DND-41 (cell line): ENCODE measurements around the gene RPL27A.

Source experiments
- ATAC-seq: fragments of 200-7000 bp; cut with Tn5 transposase; 3 replicates; pipeline ENCODE4 v1.9.1; 2021; ENCODE audit warnings: low read depth; ENCODE audit not compliant: insufficient read depth
- DNase-seq: peaks from one replicate; pipeline ENCODE4 v3.0.0-alpha.2; 2020
- H2AFZ ChIP-seq: 2 replicates; pipeline ENCODE4 v1.6.0; 2012; ENCODE audit warnings: low read depth, low read length
- H3K27ac ChIP-seq: 2 replicates; pipeline ENCODE4 v1.5.1; 2012; ENCODE audit warnings: low read length, inconsistent platforms
- H3K27me3 ChIP-seq: fragments of 200-600 bp; sonication (generic); 2 replicates; pipeline ENCODE4 v1.6.0; 2012; ENCODE audit warnings: low read length, mild to moderate bottlenecking, inconsistent platforms; ENCODE audit not compliant: insufficient read depth, poor library complexity
- H3K36me3 ChIP-seq: 2 replicates; pipeline ENCODE4 v1.5.1; 2012; ENCODE audit warnings: low read length, inconsistent platforms; ENCODE audit not compliant: insufficient read depth
- H3K4me1 ChIP-seq: 2 replicates; pipeline ENCODE4 v1.5.1; 2012; ENCODE audit warnings: mild to moderate bottlenecking, low read length; ENCODE audit not compliant: insufficient read depth
- H3K4me2 ChIP-seq: 2 replicates; pipeline ENCODE4 v1.6.0; 2012; ENCODE audit warnings: mild to moderate bottlenecking, moderate library complexity, low read length, inconsistent platforms; ENCODE audit not compliant: insufficient read depth
- H3K4me3 ChIP-seq, 2 experiments: fragments of 200-600 bp in 1 of 2; shearing (Covaris generic) in 1 of 2; 2 replicates each; pipeline ENCODE4 v1.5.1; 2012 to 2016; ENCODE audit warnings: inconsistent platforms in 2 of 2, low read length in 2 of 2, mild to moderate bottlenecking in 2 of 2, low read depth in 1 of 2, moderate library complexity in 1 of 2
- H3K79me2 ChIP-seq: 2 replicates; pipeline ENCODE4 v1.6.0; 2012; ENCODE audit warnings: low read length, inconsistent platforms; ENCODE audit not compliant: insufficient read depth
- H3K9ac ChIP-seq: 2 replicates; pipeline ENCODE4 v1.6.0; 2012; ENCODE audit warnings: low read depth, mild to moderate bottlenecking, inconsistent platforms, low read length, moderate library complexity
- H3K9me3 ChIP-seq: 2 replicates; pipeline ENCODE4 v1.5.1; 2012; ENCODE audit warnings: low read length, moderate library complexity, mild to moderate bottlenecking, inconsistent platforms; ENCODE audit not compliant: insufficient read depth, severe bottlenecking
- H4K20me1 ChIP-seq: 2 replicates; pipeline ENCODE4 v1.6.0; 2012; ENCODE audit warnings: low read length; ENCODE audit not compliant: insufficient read depth
- EZH2 ChIP-seq: IDR thresholded peaks from 3 replicates; pipeline ENCODE4 v1.6.1; 2012; ENCODE audit warnings: borderline replicate concordance, low read depth, mild to moderate bottlenecking, moderate library complexity, low read length, inconsistent platforms; ENCODE audit not compliant: severe bottlenecking
- TF ChIP-seq, protein P1 (sequence below): IDR thresholded peaks from 2 replicates; pipeline ENCODE4 v1.5.1; 2012; ENCODE audit warnings: borderline replicate concordance, low read length, moderate library complexity, mild to moderate bottlenecking; ENCODE audit not compliant: poor library complexity, severe bottlenecking; ENCODE audit errors: extremely low read depth

Gene RPL27A

DNA sequence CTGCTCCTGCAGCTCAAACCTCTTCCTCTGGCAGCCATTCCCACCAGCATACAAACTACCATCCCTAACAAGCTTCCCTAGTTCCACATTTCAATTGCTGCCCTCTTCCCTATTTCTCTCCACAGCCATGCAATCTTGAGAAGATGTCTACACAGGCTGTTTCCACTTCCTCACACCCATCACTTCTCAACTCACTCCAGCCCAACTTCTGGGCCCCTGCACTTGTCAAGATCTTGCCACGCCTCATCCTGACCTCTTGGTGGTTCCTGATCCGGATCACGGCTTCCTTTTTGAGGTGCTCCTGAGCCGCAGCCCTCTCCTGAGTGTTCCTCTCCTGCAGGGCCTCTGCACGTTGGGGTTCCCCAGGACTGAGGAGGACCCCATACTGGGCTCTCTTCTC, 22.6 kb downstream of the RPL27A start:
- Histone ChIP-seq H3K4me1 (no peaks in the 10 kb centered on the region), H3K27me3 (no peaks in the 10 kb centered on the region), H3K79me2 (no peaks in the 10 kb centered on the region), H4K20me1 (peaks cover 10% of the 10 kb centered on the region; the same call in 1 of the 2 replicates), H3K4me3 (no peak overlapping the region), H3K4me2 (no peak overlapping the region), H3K9me3 (no peaks in the 10 kb centered on the region), H3K9ac (no peak overlapping the region), H3K36me3 (no peaks in the 10 kb centered on the region), H2AFZ (no peak overlapping the region), H3K27ac (no peak overlapping the region)
- DNase-seq, result no peak
- no peak for TF ChIP-seq EZH2
- TF ChIP-seq, protein P1, sequence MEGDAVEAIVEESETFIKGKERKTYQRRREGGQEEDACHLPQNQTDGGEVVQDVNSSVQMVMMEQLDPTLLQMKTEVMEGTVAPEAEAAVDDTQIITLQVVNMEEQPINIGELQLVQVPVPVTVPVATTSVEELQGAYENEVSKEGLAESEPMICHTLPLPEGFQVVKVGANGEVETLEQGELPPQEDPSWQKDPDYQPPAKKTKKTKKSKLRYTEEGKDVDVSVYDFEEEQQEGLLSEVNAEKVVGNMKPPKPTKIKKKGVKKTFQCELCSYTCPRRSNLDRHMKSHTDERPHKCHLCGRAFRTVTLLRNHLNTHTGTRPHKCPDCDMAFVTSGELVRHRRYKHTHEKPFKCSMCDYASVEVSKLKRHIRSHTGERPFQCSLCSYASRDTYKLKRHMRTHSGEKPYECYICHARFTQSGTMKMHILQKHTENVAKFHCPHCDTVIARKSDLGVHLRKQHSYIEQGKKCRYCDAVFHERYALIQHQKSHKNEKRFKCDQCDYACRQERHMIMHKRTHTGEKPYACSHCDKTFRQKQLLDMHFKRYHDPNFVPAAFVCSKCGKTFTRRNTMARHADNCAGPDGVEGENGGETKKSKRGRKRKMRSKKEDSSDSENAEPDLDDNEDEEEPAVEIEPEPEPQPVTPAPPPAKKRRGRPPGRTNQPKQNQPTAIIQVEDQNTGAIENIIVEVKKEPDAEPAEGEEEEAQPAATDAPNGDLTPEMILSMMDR, result no peak
- no peak for ATAC-seq

DNA sequence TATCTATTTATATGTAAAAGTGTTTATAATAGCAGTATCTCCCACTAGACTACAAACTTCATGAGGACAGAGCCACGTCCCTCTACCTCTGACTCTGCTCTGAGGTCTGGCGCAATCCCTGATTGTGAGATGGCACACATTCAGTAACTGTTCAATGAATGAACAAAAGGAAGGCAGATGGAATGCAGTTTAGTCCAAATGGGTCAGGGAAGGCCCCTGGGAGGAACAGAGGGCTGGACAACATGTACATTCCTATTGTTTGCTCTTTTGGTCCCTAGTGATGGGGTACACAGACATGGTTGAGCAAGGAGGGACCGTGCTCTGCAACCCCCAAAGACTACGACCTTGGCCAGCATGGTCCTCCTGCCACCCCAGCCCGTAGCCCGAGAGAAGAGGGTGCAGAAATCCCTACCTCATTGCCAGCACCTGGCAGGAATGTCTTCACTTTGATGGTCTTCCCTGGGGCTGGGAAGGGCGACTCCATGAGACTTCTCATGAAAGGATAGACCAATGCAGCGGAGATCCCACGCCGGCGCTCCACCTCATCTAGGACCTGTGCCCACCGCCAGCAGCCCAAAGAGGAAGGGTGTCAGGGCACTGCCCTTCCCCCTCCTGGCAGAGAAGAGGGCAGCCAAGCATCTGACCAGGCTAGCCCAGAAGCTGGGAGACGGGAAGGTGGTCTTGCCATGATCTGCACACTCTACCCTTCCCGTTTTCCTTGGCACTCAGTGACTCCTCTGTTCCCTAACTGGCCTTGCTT, 24.3 kb downstream of the RPL27A start:
- TF ChIP-seq, protein P1, result no peak
- TF ChIP-seq EZH2, result no peak
- H3K36me3 ChIP-seq, result no peaks in the 10 kb centered on the region
- no peaks in the 10 kb centered on the region for H3K27me3 ChIP-seq
- DNase-seq (no peak), ATAC-seq (no peak)
- no peak overlapping the region for H3K4me2 ChIP-seq
- no peak overlapping the region for H3K9ac ChIP-seq
- no peaks in the 10 kb centered on the region for H3K79me2 ChIP-seq
- H3K9me3 ChIP-seq, result no peaks in the 10 kb centered on the region
- no peaks in the 10 kb centered on the region for H3K4me1 ChIP-seq
- H3K27ac ChIP-seq, result no peak overlapping the region
- no peak overlapping the region for H2AFZ ChIP-seq
- no peak overlapping the region for H3K4me3 ChIP-seq
- H4K20me1 ChIP-seq, result peaks cover 10% of the 10 kb centered on the region

DNA sequence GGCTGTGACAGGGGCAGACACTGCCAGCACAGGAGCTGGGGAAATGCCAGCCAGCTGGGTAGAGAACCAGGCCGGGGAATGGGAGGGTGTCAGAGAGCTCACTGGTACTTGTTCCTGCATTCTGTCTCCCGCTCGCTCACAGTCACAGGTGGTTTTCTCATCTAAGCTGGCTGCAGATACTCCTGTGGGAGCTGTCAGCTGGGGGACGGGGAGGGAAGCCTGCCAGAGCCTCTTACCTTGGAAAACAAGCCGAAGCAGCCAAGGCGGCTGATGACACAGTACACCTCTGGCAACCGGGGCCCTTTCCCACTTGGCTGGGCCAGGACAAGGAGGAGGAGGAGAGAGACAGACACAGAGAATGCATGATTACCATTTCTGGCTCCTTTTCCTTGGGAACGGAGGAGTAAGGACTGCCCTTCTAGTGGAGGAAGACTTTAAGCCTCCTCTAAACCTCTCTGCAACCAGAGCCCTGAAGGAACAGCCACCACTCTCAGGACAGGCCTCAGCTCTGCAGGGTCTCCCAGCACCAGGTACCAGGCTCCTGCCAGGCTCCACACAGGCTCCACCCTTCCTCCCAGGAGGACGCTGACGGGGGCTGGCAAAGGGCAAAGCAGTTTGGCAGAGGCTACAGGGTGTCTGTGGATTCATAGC, 25.1 kb downstream of the RPL27A start:
- Histone ChIP-seq H3K79me2 (no peaks in the 10 kb centered on the region), H3K36me3 (no peaks in the 10 kb centered on the region), H3K4me2 (no peak overlapping the region), H3K27ac (no peak overlapping the region), H3K9ac (no peak overlapping the region), H4K20me1 (peaks cover 7% of the 10 kb centered on the region), H3K4me3 (no peak overlapping the region), H3K27me3 (no peaks in the 10 kb centered on the region), H3K9me3 (no peaks in the 10 kb centered on the region), H3K4me1 (no peaks in the 10 kb centered on the region), H2AFZ (no peak overlapping the region)
- ATAC-seq, result no peak
- no peak for DNase-seq
- TF ChIP-seq, protein P1, result no peak
- TF ChIP-seq EZH2, result no peak
